AG04449 (cell line): Measurements from ENCODE around the gene GCLM.

ENCODE experiments used
- CTCF ChIA-PET: fragments of 350-600 bp; formaldehyde crosslinking; extraction: SDS; loops from one replicate; lab custom pipeline; 2021; ENCODE audit warnings: antibody characterized with exemption; lab: Yijun Ruan, JAX
- POLR2A ChIA-PET: fragments of 400-600, 350-600 bp; formaldehyde crosslinking; extraction: SDS; loops from one replicate; lab custom pipeline; 2020; ENCODE audit warnings: antibody characterized with exemption, inconsistent platforms; lab: Yijun Ruan, JAX
- DNase-seq: peaks from one replicate; pipeline ENCODE4 v3.0.0-alpha.2; 2010; ENCODE audit warnings: low read depth, low spot score
- H3K4me3 ChIP-seq: 2 replicates; pipeline ENCODE4 v1.5.1; 2011; ENCODE audit warnings: low read depth, mild to moderate bottlenecking, control low read depth, low read length
- CTCF ChIP-seq: IDR thresholded peaks from one replicate; pipeline ENCODE4 v1.5.1; 2011; ENCODE audit warnings: mild to moderate bottlenecking, moderate library complexity, low read length, control low read depth, inconsistent platforms; ENCODE audit not compliant: insufficient read depth; ENCODE audit errors: missing control alignments

The GCLM gene

DNA sequence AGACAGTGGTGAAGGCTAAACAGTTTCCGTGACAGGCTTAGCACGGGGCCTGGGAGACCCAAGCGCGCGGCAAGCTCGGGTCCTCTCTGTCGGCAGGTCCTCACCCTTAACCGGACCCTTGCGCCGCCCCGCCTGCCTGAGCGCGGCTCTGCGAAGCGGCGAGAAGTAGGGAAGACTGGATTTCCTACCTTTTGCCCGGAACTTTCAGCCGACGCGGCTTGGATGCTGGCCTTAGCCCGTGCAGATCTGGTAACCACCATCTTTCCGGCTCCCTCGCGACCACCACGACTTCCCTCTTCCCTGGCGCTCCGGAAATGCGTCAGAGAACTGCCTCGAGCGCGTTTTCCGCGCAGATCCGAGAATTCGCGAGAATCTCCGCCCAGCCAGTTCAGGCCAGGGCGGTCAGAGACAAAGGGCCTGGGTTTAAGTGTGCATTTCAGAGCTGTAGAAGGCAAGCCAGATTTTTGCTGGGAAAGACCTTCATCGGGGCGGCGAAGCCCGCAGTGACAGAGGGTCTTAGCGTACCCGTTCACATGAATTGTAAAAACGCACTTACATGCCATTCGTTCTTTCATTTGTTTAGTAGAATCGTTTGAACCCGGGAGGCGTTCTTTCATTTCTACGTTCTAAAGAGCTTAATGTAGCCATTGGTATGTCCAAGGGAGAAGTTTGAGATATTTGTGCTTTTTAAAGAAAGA lies 30.2 kb downstream of the GCLM start, which contains the start of gene DNTTIP2:
Gene DNTTIP2 (minus strand): TSS at position 318 of the 698 bp plus-strand sequence. CDS start 58 bp downstream, at position 260.
- peak within 1 kb of the TSS; percentile 94 for H3K4me3 ChIP-seq
- TF ChIP-seq CTCF: no peak
- peak; percentile 46 for DNase-seq
- ChIA-PET POLR2A (interaction anchor here (0.6 to 1.2 kb wide), 4 partner anchors 12 to 587 kb away, joined by 3 to 4 read pairs (median 4); no protein-coding TSS in a partner anchor), CTCF (interaction anchor here (0.7 to 2.8 kb wide), 9 partner anchors 28 to 1020 kb away, joined by 3 to 16 read pairs (median 4); partner anchors contain the start of gene GCLM)

- ChIA-PET POLR2A (interaction anchor here (1.2 kb wide), 1 partner anchor 32 kb away, joined by 4 read pairs; no protein-coding TSS in a partner anchor), CTCF (interaction anchor here (1.2 to 2.8 kb wide), 4 partner anchors 27 to 162 kb away, joined by 3 to 16 read pairs (median 4); partner anchors contain the start of gene GCLM)
- no peak for DNase-seq
- TF ChIP-seq CTCF: no peak
- H3K4me3 ChIP-seq: peak overlapping the region; percentile 94
These were observed 30.7 kb downstream of the GCLM start for GRCh38 chr1:93878501-93878888.

DNA sequence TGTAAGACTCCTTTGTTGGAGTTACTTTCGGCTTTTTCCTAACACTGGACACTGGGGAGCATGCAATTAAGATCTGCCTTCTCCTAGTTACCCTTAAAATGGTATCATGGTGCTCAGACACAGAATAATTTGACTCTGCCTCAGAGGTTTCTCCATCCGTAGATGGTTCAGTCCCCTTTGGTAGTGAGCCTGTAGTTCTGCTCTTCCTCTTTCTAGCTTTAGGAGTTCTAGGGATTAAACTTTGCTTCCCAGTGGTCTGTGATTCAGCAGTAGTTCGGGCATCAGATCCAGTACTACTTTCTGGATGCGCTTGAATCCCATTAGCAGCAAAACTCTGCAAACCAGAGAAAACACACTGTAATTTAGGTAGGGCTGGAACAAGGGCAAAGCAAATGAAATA lies 31.7 kb downstream of the GCLM start:
- DNase-seq: no peak
- ChIA-PET CTCF (interaction anchor here (1.0 to 2.8 kb wide), 3 partner anchors 32 to 148 kb away, joined by 3 to 16 read pairs (median 4); partner anchors contain the start of gene GCLM), POLR2A (no interaction called here)
- H3K4me3 ChIP-seq: no peak overlapping the region
- no peak for TF ChIP-seq CTCF

- no peak overlapping the region for H3K4me3 ChIP-seq
- ChIA-PET POLR2A (no interaction called here), CTCF (no interaction called here)
- no peak for DNase-seq
- TF ChIP-seq CTCF: no peak
These were observed 33.0 kb downstream of the GCLM start for GRCh38 chr1:93876244-93876643.

DNA sequence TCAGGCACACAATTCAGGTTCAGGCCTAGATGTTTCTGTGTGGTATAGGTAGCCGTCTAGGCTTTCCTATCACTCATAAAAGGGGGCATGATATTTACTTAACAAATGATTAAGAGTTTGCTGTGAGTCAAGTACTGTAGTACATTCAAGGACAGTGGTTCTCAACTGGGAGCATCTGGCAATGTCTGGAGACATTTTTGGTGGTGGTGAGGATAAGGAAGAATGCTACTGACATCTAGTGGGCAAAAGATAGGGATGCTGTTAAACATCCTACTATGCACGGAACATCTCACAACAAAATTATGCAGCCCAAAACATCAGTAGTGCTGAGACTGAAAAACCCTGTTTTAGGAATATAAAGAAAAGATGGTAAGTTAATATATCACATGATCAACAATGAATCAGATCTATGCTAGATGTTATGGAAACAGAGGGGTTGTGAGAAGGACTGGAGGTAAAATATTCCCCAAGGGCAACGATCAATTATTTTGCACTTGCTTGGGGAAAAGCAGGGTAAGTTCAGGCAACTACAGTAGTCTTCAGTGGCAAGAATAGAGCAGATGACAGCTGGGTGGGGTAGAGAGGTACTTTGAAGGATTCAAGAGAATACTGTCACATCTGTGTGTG lies 35.1 kb downstream of the GCLM start:
- CTCF ChIA-PET: interaction anchor here (0.8 to 0.9 kb wide), 2 partner anchors 9 to 570 kb away, joined by 3 to 4 read pairs; no protein-coding TSS in a partner anchor
- no peak for DNase-seq
- POLR2A ChIA-PET: no interaction called here
- peak; percentile 39 for TF ChIP-seq CTCF
- no peak overlapping the region for H3K4me3 ChIP-seq

- ChIA-PET POLR2A (no interaction called here), CTCF (interaction anchor here (0.8 to 1.6 kb wide), 3 partner anchors 57 to 567 kb away, joined by 3 to 5 read pairs (median 5); no protein-coding TSS in a partner anchor)
- no peak for TF ChIP-seq CTCF
- DNase-seq: no peak
- no peak overlapping the region for H3K4me3 ChIP-seq
These were observed 37.9 kb downstream of the GCLM start for GRCh38 chr1:93871366-93871765.
